GM18868 (cell line): ENCODE results near the gene RABL6.
"Not testable (repeated sequence)": the region's sequence is repeated elsewhere in the genome, so short reads cannot be mapped to it uniquely, and the experiment has no call there.

ENCODE experiments used
- ATAC-seq: cut with Tn5 transposase; IDR thresholded peaks from one replicate; pipeline ENCODE4 v1.9.1; 2021; ENCODE audit warnings: mild to moderate bottlenecking, moderate library complexity; ENCODE audit not compliant: unreplicated experiment

Gene RABL6

DNA sequence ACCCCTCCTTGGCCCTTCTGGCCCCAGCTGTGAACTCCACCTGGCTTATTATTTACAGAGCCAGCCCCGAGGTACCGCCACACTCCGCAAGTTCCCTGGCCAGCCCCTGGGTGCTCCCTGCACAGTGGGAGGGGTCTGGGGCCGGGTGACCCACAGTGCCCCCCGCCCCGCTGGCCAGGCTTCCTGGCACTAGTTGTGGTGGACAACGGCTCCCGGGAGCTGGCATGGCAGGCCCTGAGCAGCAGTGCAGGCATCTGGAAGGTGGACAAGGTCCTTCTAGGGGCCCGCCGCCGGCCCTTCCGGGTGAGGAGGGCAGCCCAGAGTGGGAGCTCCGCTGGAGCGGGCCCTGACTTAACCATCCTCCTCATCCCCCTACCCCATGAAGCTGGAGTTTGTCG lies 48.3 kb downstream of the RABL6 start:
- no peak for ATAC-seq

DNA sequence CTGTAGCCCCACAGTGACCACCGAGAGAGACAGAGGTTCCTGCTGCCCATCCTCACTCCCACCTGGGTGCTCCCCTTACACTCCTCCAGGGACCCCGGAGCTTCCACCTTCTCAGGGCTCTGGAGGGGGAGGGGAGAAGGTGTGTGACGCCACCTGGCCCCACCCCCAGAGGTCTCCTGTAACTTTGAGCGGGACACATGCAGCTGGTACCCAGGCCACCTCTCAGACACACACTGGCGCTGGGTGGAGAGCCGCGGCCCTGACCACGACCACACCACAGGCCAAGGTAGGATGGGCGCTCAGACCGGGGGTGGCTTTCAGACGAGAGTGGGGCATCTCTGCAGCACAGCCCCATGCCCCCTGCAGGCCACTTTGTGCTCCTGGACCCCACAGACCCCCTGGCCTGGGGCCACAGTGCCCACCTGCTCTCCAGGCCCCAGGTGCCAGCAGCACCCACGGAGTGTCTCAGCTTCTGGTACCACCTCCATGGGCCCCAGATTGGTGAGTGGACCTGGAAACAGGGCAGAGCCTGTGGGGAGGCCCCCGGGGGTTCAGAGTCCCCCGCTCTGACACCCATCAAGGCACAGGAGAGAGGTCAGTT lies 48.9 kb downstream of the RABL6 start:
- ATAC-seq = no peak

DNA sequence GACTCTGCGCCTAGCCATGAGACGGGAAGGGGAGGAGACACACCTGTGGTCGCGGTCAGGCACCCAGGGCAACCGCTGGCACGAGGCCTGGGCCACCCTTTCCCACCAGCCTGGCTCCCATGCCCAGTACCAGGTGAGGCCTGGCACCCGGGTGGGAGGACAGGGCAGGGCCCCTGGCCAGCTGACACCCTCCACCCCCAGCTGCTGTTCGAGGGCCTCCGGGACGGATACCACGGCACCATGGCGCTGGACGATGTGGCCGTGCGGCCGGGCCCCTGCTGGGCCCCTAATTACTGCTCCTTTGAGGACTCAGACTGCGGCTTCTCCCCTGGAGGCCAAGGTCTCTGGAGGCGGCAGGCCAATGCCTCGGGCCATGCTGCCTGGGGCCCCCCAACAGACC lies 49.4 kb downstream of the RABL6 start:
- ATAC-seq = no peak

DNA sequence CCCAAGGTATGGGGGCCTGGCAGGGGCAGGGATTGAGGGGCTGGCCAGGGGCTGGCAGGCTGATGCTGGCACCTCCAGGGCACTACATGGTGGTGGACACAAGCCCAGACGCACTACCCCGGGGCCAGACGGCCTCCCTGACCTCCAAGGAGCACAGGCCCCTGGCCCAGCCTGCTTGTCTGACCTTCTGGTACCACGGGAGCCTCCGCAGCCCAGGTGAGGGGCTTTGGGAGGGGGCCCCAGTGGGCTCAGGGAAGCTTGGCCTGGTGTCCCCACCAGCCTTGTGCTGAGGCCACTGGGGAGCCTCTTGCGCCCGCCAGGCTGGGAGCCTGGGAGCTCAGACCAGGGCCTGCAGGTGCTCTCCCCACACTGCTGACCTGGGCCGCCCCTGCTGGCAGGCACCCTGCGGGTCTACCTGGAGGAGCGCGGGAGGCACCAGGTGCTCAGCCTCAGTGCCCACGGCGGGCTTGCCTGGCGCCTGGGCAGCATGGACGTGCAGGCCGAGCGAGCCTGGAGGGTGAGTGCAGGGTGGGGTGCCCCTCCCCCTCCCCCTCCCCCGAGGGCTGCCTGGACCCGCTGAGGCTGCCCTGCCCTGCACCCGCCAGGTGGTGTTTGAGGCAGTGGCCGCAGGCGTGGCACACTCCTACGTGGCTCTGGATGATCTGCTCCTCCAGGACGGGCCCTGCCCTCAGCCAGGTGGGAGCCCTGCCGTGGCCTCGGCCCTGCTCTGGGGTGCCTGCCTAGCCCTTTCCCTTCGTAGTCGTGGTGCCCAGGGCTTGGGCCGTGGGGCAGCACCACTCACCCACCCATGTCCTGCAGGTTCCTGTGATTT lies 50.0 kb downstream of the RABL6 start:
- no peak for ATAC-seq

DNA sequence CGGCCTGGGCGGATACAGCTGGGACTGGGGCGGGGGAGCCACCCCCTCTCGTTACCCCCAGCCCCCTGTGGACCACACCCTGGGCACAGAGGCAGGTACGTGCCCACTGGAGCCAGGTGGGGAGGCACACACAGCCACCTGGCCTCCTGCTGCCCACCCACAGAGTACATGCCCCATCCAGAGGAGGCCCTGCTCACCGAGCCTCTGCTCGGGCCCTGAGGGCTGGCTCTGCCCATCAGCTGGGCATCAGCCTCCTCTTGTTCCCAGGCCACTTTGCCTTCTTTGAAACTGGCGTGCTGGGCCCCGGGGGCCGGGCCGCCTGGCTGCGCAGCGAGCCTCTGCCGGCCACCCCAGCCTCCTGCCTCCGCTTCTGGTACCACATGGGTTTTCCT lies 50.7 kb downstream of the RABL6 start:
- no peak for ATAC-seq

DNA sequence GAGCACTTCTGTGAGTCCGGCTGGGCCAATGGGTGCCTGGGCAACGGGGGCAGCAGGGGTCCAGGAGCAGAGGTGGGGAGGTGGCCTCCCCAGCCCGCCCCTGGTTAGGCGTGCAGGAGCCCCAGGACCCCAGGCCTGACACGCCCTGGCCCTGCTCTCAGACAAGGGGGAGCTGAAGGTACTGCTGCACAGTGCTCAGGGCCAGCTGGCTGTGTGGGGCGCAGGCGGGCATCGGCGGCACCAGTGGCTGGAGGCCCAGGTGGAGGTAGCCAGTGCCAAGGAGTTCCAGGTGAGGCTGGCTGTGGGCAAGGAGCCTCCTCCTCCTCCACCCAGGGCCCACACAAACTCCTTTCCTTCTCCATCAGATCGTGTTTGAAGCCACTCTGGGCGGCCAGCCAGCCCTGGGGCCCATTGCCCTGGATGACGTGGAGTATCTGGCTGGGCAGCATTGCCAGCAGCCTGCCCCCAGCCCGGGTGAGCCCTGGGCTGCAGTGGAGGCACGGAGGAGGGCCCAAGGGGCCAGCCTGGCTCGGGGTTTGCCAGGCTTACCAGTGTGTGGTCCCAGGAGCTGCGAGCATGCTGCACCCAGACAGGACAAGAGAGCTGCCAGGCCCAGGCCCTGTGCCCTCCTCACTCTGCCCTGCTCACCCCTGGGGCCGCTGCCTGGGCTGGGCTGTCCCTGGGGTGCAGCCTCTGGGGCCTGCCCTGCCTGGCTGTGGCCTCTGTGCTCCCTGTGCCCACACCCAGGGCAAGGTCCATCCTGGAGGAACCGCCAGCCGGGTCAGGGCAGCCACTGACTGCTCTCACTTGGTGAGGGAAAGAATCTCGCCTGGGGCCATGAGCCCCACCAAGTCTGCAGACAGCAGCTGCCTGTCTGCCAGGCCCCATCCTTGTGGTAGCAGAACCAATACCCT lies 51.4 kb downstream of the RABL6 start:
- no peak for ATAC-seq

DNA sequence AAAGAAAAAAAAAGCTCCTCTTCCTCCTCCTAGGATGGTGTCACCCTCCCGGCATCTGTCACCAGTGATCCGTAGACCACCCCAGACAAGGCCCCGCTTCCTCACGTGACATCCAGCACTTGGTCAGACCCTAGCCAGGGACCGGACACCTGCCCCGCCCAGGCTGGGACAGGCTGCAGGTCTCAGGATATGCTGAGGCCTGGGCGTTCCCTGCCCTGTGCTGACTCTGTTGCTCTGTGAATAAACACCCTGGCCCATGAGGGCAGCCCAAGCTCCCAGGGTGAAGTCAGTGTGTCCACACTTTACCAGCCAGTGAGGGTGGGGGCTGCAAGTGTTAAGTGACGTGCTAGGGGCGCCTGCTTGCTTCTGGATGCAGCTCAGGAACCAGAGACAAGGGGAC lies 52.8 kb downstream of the RABL6 start:
- no peak for ATAC-seq

DNA sequence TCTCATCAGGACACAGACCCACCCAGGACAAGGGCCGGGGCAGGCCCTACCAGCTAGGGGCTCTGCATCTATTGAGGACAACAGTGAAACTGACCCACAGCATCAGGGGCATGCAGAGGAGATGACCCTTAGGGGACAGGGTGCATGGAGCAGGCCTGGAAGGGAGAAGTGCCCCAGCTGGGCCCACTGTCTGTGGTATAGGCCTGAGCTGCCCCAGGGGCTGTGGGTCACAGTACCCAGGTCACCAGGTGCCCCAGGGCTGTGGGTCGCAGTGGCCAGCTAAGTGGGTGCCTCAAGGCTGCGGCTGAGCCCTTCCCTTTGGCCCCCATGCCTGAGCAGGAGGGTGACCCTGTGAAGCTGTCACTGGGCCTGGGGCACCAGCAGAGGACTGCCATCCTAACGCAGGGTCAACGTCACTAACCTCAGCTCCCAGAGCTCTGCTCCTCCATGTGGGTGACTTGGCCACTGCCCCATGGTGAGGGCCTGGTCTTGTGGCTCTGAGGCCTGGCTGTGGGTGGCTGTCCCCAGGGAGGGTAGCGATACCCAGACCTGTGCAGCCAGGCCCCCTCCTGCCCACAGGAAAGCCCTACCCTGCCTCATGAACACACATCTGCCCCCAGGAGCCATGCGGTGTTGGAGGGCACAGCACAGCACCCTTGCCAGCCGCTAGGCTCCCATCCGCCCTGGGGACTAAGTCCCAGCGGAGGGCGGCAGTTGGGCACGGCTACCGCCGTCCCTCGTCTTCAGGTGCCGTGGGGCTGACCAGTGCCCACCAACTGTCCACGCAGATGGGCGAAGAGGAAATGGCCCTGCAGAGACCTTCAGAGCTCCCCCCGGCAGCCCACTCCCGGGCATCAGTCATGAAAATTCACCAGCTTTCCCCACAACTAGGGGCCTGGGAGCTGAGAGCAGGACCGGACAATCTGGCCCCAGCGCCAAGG lies 53.5 kb downstream of the RABL6 start:
- no peak for ATAC-seq

DNA sequence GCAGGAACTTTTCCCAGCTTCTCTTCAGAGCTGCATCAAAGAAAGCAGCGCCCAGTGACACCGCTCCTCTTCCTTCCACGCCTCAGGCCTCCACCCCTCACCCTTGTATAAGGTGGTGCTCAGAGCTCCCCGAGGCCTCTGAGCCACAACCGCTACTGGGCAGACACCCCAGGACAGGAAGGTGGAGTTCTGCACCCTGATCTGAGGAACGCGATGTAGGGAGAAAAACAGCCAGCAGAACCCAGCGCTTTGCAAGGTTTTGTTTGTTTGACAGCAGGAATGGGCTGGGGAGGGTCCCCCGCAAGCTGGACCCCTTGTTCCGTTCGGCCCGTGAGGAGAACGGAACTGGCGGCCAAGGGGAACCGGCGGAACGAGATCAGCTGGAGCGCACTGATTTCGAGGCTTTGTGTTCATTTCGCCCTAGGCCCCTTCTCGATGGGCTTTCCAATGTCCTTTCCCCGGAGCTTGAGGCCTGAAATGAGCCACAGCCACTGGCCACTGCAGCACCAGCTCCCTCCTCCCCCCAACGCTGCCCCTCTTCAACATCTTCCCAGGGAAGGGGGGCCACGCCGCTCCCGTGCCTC lies 54.2 kb downstream of the RABL6 start:
- no peak for ATAC-seq

DNA sequence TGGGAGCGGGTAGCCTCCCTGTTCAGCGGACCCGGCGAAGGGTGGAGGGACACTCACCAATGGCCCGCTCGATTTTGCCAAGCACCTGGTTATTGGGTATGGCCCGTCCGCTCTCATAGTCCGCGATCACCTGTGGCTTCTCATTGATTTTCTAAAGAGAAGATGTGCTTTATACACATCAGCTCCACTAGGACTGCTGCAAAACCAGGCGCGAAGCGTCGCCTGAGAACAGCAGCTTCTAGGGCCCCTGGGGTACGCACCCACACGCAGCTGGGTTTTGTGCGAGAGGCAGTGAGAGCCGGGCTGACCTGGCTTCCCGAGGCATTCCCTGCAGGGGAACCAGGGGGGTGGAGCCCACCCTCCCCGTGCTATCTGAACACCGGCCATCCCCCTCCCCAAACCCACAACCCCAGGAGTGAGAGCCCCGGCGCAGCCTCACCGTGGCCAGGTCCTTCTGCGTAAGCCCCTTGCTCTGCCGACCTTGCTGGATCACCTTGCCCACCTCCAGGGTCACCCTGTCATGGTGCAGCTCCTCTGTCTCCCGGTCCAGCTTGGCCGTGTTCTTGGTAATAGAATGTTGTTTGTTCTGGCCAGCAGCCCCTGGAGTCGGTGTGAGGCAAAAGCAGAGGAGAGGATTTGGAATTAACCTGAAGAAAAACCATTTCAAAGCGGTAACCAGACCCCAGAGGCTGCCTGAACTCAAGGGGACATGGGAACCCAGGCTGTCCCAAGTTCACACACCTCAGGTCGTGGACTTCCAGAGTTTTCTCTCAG lies 55.3 kb downstream of the RABL6 start:
- ATAC-seq = no peak

DNA sequence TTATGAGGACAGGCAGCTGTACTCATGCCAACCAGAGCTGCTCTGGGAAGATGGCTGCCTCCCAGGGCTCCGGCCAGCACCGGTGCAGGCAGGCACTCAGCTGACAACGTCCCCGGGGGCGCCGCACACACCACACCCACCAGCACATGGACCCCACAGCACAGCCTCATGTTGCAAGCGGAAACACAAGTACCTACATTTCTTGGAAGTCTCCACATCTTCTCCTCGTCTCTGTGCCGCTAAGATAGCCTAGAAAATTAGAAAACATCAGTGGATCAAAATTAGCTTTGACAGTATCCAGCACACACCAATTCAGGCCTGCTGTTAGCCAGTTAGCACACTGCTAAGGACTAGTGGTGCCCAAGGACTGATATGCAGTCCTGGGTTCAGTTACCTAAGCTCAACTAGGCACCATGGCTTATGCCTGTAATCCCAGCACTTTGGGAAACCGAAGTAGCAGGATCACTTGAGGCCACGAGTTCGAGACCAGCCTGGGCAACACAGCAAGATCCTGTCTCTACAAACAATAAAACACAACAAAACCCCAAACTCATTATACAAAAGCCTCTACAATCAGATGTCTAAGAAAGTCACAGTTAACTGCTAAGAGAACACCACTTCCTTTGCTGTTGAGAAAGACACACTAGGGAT lies 56.0 kb downstream of the RABL6 start:
- no peak for ATAC-seq

DNA sequence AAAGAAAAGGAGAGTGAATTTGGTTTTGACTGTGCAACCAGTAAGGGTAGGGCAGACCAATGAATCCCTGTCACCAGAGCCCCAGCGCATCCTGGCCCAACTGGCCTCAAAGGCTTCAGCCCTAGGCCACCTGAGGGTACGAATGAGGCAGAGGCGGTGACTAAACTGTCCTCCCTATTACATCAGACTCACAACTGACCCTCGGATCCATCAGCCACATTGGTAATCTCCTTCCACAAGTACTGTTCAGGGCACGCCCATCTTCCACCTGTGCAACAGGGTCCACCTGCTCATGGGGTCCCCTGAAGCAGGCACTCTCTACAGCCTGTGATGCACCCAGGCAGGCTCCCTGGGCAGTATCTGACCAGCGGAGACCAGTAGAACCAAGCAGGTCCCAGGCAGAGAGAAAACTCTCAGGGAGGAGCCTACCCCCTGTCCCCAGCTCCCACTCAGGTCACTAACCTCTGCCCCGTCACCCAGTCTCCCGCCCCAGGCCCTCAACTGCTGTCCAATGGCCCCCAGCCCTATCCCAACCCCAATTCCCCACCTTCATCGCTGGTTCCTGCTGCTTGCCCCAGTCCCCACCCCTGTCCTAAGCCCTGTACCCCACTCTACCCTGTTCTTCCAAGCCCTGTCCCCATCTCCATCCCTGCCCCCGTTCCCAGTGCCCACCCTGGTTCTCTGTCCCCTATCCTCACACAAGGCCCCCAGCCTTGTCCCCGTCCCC lies 57.5 kb downstream of the RABL6 start:
- no peak for ATAC-seq

DNA sequence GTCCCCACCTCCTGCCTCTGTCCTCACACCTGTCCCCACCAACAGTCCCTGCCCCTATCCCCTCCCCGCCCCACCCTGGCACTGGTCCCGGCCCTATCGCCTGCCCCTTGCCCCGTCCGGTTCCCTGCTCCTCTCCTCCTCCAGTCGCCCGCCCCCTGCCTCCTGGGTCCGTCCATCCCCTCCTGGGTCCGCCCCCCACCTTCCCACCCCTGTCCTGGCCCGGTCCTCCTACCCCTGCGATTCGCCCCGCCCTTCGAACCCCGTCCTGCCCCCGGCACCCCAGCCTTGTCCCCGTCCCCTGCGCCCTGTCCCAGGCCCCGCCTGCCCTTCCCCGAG lies 58.0 kb downstream of the RABL6 start:
- ATAC-seq = no peak

DNA sequence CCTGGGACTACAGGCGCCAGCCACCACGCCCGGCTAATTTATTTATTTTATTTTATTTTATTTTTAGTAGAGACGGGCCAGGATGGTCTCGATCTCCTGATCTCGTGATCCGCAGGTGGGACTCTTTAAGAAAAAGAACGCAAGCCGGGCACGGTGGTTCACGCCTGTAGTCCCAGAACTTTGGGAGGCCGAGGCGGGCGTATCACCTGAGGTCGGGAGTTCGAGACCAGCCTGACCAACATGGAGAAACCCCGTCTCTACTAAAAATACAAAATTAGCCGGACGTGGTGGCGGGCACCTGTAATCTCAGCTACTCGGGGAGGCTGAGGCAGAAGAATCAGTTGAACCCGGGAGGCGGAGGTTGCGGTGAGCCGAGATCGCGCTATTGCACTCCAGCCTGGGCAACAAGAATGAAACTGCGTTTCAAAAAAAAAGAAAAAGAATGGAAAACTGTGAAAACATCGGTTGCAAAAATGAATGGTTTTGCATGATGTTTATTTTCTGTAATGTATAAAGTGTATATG lies 59.2 kb downstream of the RABL6 start:
- not testable (repeated sequence) for ATAC-seq

DNA sequence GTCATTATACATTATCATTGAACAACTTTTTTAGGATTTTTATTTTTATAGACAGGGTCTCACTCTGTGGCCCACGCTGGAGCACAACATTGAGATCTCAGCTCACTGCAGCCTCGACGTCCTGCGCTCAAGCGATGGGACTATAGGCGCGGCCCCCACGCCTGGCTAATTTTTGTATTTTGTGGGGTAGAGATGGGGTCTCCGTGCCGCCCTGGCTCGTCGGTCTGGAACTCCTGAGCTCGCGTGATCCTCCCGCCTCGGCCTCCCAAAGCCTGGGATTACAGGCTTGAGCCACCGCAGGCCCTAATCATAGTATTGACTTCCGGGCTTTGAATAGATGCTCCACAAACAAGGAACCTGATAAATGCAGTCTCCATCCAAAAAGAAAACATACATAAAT lies 59.7 kb downstream of the RABL6 start:
- ATAC-seq = no peak

DNA sequence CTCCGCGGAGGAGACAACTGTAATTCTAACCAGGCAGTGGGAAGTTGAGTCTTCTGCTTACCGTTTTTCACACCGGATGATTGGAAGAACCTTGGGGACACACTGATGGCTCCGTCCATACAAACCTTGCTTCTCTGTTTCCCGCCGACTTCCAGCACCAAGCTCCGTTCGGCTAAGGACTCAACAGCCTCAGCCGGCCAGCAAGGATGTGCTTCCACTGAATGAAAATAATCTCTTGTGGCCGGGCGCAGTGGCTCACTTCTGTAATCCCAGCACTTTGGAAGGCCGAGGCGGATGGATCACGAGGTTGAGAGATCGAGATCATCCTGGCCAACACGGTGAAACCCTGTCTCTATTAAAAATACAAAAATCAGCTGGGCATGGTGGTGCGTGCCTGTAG lies 60.2 kb downstream of the RABL6 start:
- ATAC-seq = no peak

DNA sequence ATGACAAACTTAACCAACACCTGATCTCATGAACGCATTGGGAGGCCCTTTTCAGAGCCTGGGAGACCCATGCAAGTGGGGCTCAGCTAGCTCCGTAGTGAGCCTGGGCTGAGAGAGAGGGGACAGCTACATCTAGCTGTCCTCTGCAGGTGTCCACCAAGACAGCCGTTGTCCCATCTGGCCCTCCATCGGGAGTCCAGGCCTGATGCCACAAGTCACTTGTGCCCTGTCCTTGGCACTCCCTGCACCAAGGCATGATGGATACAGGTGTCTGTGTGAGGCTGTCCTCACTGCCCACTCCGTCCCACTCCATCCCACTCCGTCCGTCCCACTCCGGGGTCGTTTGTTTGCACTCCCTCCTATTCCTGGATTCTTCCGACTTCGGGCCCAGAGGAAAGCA lies 60.9 kb downstream of the RABL6 start:
- ATAC-seq = no peak

DNA sequence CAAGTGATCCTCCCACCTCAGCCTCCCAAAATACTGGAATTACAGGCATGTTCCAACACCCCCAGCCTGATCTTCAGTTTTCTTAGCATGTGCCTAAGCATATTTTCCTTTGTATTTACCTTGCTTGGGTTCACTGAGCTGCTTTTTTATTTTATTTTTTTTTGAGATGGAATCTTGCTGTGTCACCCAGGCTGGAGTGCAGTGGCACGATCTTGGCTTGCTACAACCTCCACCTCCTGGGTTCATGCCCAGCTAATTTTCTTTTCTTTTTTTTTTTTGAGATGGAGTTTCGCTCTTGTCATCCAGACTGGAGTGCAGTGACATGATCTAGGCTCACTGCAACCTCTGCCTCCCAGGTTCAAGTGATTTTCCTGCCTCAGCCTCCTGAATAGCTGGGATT lies 61.9 kb downstream of the RABL6 start:
- not testable (repeated sequence) for ATAC-seq
